GM18951 (cell line): ENCODE results near the gene KDM1B.
"Not testable (repeated sequence)": the region's sequence is repeated elsewhere in the genome, so short reads cannot be mapped to it uniquely, and the experiment has no call there.

Experiments
- POLR2A ChIP-seq: IDR thresholded peaks from 4 replicates; pipeline ENCODE4 v1.6.1; 2011; ENCODE audit warnings: mild to moderate bottlenecking; ENCODE audit not compliant: insufficient read length, insufficient read depth; ENCODE audit errors: extremely low read depth
- in situ Hi-C: fragments of 300-500 bp; cut with MboI; formaldehyde crosslinking; loops from one replicate; pipeline ENCODE4 v1.12.0; 2022; ENCODE audit warnings: low sequenced_read_pairs, mixed read lengths, inconsistent platforms; ENCODE audit not compliant: unreplicated experiment

KDM1B gene

DNA sequence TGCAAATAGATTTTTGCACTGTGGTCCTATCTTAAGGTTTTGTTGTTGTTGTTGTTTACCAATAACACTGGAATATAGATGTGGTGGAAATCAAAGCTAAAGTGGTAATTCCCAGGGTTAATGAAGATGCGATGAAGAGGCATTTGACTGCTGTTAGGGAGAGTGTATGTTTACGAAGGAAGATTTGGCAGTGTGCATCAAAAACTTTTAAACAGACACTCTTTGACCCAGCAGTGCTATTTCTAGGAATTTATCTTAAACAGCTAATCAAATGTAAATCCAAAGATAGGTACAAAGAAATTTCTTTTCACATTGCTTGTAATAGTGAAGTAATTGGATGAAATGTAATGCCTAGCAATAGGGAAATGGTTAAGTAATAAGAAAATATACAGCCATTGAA lies 34.0 kb downstream of the KDM1B start:
- TF ChIP-seq POLR2A: no peak
- in situ Hi-C loops: no loop called here

- TF ChIP-seq POLR2A: no peak
- in situ Hi-C loops: no loop called here
Measured at GRCh38 chr6:18192026-18192425, 36.8 kb downstream of the KDM1B start.

DNA sequence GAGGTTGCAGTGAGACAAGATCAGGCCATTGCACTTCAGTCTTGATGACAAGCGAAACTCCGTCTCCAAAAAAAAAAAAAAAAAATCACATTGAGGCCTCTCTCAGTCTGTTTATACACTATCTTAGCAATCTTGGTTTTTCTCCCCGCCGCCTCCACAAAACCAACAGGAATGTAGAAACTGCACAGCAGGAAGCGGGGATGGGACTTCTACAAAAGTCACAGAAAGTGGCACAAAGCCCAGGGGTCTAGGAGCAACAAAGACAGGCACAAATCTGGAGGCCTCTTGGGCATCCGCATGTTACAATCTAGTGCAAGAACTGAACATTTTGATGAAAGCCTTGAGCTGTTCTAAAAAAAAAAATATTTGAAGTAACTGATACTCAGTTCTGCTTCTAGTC lies 48.6 kb downstream of the KDM1B start:
- in situ Hi-C loops: no loop called here

DNA sequence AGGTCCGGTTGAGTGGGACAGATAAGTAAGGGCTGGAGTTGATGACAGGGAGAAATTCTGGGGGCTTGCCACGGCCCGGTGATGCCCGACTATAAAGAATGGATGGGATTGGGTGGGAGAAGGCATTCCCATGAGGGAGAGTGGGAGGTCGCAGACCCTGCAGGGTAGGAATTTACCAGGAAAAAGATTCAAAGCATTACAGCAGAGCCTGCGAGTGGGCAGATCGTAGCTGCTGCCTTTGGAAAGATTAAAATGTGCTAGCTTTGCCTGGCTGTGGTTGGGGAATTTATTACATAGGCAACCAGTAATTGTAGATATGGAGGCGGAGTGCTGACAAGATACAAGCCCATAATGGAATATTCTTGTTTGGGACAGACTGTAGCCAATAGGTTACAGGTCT lies 49.5 kb downstream of the KDM1B start:
- in situ Hi-C loops: no loop called here
- no peak for TF ChIP-seq POLR2A

More for the DNA sequence above, 48.6 kb downstream of the KDM1B start:
- TF ChIP-seq POLR2A: no peak

- TF ChIP-seq POLR2A: no peak
- in situ Hi-C loops: no loop called here
Measured at GRCh38 chr6:18206591-18206990, 51.4 kb downstream of the KDM1B start.

- TF ChIP-seq POLR2A: no peak
- in situ Hi-C loops: no loop called here
Measured at GRCh38 chr6:18207438-18207837, 52.2 kb downstream of the KDM1B start.

DNA sequence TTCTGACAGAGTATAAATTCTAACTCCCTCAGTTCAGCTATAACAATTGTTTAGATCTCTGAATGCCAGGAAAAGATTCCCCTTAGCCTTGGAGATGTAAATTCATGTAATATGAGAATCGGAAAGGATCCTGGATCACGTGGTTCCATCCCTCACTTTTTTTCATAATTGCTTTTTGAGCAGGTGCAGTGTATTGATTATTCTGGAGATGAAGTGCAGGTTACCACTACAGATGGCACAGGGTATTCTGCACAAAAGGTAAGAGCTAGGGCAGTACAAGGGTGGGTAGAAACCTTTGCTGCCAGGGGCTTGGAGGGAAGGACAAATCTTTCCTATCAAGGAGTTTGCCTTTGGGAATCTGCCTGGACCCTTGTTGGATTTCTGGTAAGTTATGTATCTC lies 52.7 kb downstream of the KDM1B start:
- TF ChIP-seq POLR2A: no peak
- in situ Hi-C loops: no loop called here

DNA sequence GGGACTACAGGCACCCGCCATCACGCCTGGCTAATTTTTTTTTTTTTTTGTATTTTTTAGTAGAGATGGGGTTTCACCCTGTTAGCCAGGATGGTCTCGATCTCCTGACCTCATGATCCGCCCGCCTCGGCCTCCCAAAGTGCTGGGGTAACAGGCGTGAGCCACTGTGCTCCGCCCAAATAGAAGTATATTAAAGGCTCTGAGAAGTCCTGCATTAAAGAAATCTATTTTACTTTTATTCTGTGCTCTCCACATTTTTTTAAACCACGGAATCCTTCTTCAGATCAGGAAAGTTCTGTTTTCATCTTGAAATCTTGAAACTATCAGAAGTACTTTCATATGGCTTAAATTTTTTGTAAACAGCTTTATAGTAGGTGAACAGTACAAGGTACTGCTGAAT lies 53.6 kb downstream of the KDM1B start:
- in situ Hi-C loops: not testable (repeated sequence)

DNA sequence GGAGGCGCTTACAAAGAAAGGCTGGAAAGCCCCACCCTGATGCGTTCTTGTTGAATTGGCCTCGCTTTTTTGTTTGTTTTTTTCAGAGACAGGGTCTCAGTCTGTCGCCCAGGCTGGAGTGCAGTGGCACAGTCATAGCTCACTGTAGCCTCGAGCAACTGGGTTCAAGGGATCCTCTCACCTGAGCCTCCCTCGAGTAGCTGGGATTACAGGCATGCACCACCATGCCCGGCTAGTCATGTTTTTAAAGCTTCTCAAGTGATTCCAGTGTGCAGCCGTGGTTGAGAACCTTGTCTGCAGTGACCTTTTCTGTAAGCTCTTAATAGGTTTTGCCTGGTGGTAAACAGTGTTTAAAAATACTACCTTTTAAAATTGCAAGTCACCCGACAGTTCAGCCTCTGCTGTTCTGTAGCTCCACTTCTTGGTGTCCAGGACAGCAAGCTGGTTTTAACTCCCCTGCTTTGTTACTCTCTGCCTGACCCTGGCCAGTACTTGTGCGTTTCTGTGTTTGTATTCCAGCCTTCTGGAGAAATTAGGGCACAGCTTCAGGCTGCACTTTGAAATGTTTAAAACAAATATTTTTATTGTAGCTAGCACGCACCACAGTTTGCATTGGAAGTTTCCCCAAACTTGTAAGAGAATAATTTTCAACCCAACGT lies 54.4 kb downstream of the KDM1B start:
- no peak for TF ChIP-seq POLR2A
- in situ Hi-C loops: no loop called here

DNA sequence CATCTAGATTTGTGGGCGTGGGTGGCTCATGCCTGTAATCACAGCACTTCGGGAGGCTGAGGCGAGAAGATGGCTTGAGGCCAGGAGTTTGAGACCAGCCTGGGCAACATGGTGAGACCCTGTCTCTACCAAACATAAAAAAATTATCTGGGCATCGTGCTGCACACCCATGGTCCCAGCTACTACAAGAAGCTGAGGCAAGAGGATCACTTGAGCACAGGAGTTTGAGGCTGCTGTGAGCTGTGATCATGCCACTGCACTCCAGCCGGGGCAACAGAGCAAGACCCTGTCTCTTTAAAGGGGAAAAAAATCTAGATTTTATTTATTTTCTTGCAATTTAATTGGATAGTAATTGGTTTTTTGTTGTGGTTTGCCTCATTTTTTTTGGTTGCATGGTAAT lies 55.5 kb downstream of the KDM1B start:
- in situ Hi-C loops: no loop called here

DNA sequence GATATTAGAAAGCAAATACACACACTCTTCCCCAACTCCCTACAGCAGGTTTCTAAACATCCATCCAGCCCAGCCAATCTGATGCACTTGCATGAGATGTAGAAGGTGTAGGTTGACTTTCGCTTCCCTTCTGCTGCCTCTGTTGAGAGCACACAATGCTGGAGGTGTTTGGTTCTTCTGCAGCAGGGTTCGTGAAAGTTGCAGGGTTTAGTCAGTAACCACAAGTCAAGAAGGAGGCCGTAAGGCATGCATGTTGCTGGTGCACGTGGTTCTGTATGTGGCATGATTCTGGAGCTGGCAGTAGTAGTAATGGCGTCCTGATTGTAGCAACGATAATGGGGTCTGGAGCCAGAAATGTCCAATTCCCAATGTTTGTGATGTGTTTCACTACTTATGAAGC lies 56.1 kb downstream of the KDM1B start:
- in situ Hi-C loops: no loop called here
- no peak for TF ChIP-seq POLR2A

More for the DNA sequence above, 55.5 kb downstream of the KDM1B start:
- TF ChIP-seq POLR2A: no peak

DNA sequence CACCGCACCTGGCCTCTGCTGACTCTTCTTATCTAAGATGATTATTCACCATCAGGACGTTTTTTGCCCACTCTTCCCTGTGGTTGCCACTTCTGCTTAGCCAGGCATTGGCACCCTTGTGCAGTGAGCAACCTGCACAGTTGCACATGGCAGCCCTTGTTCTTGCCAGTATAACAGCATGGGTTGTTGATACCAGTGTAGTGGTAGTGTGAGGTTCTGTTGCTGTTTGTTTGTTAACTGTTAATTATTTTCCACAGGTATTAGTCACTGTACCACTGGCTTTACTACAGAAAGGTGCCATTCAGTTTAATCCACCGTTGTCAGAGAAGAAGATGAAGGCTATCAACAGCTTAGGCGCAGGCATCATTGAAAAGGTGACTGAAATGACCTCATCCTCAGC lies 57.0 kb downstream of the KDM1B start:
- no peak for TF ChIP-seq POLR2A
- in situ Hi-C loops: no loop called here

DNA sequence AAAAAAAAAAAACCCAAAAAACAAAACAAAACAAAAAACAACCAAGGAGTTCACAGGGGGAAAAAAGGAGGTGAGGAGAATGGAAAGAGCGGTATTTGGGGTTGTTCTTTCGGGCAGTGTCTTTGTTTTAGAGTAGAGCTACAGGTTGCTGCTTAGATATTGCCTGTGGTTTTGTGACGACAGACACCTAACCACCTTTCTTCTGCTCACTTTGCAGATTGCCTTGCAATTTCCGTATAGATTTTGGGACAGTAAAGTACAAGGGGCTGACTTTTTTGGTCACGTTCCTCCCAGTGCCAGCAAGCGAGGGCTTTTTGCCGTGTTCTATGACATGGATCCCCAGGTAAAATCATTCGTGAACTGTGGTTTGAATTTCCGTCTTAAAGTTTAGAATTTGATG lies 58.2 kb downstream of the KDM1B start:
- TF ChIP-seq POLR2A: no peak
- in situ Hi-C loops: no loop called here

DNA sequence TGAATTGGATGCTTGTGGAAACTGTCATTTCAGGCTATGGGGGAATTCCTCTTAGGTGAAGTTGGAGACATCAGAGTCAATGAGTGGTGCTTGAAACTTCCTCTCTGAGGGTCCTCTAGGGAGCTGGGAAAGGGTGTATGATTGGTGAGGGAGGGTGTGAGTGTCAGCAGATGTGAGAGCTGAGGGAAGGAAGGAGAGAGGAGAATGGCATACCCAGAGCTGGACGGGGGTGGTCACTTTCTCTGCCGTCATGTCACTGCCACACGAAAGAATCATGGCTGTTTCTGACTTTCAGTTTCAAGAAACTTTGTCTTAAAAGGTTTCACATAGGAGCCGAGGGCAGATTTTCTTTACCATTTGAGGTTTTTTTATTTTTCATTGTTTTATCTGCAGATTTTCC lies 58.8 kb downstream of the KDM1B start:
- no peak for TF ChIP-seq POLR2A

DNA sequence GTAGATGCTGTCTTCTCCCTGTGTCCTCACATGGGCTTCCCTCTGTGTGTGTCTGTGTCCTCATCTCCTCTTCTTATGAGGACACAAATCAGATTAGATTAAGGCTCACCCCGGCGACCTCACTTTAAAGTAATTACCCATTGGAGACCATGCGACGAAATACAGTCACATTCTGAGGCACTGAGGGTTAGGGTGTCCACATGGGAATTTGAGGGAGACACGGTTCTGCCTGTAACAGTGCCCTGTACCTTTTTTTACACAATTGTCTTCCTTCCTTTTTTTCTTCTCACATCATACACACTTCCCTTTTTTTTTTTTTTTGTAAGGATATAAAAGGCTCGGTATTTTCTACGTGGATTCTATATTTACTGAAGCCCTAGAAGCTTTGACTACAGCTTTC lies 60.2 kb downstream of the KDM1B start:
- in situ Hi-C loops: no loop called here
- no peak for TF ChIP-seq POLR2A

More for the DNA sequence above, 58.8 kb downstream of the KDM1B start:
- in situ Hi-C loops: no loop called here
